Measurements from ENCODE around the gene TTLL1.

DNA sequence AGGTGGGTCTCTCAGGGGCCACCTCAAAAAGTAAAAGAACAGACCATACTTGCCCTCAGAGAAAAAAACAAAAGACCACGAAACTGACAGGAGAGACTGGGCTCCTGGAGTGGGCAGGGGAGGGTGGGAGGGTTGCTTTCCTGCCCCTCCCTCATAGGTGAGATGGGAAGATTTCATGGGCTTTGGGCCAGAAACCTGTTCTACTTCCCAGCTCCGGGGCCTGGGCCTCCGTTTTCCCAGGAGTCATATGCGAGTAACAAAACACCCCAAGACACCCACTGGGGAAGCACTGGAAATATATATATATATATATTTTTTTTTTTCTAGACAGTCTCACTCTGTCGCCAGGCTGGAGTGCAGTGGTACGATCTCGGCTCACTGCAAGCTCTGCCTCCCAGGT lies 31.6 kb downstream of the TTLL1 start:
- TF ChIP-seq POLR2AphosphoS5 (IDR thresholded peaks at IDR 0.05; ENCODE audit: low read depth, low read length) (no peak), TAF1 (IDR thresholded peaks at IDR 0.05; ENCODE audit: borderline replicate concordance, insufficient read depth, low read length) (no peak), SIN3A (IDR thresholded peaks at IDR 0.05; ENCODE audit: borderline replicate concordance, insufficient read depth, low read length) (no peak), FOXP2 (optimal IDR thresholded peaks at IDR 0.05; ENCODE audit: borderline replicate concordance, extremely low read depth, extremely low read length, insufficient read depth) (no peak)
- TF ChIP-seq, protein P1, sequence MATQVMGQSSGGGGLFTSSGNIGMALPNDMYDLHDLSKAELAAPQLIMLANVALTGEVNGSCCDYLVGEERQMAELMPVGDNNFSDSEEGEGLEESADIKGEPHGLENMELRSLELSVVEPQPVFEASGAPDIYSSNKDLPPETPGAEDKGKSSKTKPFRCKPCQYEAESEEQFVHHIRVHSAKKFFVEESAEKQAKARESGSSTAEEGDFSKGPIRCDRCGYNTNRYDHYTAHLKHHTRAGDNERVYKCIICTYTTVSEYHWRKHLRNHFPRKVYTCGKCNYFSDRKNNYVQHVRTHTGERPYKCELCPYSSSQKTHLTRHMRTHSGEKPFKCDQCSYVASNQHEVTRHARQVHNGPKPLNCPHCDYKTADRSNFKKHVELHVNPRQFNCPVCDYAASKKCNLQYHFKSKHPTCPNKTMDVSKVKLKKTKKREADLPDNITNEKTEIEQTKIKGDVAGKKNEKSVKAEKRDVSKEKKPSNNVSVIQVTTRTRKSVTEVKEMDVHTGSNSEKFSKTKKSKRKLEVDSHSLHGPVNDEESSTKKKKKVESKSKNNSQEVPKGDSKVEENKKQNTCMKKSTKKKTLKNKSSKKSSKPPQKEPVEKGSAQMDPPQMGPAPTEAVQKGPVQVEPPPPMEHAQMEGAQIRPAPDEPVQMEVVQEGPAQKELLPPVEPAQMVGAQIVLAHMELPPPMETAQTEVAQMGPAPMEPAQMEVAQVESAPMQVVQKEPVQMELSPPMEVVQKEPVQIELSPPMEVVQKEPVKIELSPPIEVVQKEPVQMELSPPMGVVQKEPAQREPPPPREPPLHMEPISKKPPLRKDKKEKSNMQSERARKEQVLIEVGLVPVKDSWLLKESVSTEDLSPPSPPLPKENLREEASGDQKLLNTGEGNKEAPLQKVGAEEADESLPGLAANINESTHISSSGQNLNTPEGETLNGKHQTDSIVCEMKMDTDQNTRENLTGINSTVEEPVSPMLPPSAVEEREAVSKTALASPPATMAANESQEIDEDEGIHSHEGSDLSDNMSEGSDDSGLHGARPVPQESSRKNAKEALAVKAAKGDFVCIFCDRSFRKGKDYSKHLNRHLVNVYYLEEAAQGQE (IDR thresholded peaks at IDR 0.05; ENCODE audit: insufficient read depth in 1 of 2, low read depth in 2 of 2, low read length in 2 of 2), result no peak

Measured in PFSK-1 (cell line).